HPDE6-E6E7 (cell line): Measurements from ENCODE around the gene CIDEA.

Source experiments
- DNase-seq: peaks from one replicate; pipeline ENCODE4 v3.0.0; 2011; ENCODE audit warnings: missing footprints; ENCODE audit errors: extremely low spot score

Gene CIDEA

GRCh38 chr18:12296457-12296856 is 42.3 kb downstream of the CIDEA start:
- no peak for DNase-seq

GRCh38 chr18:12299862-12300261 is 45.7 kb downstream of the CIDEA start:
- DNase-seq: no peak

- DNase-seq: no peak
These were observed 47.3 kb downstream of the CIDEA start for GRCh38 chr18:12301263-12302005.

GRCh38 chr18:12302391-12303147 is 48.4 kb downstream of the CIDEA start:
- DNase-seq: no peak

- DNase-seq: no peak
These were observed 50.4 kb downstream of the CIDEA start for GRCh38 chr18:12304351-12305210.

- DNase-seq: no peak
These were observed 51.0 kb downstream of the CIDEA start for GRCh38 chr18:12305211-12305610.

GRCh38 chr18:12305930-12306629 is 51.9 kb downstream of the CIDEA start:
- no peak for DNase-seq

- no peak for DNase-seq
These were observed 52.9 kb downstream of the CIDEA start for GRCh38 chr18:12306752-12307700.

GRCh38 chr18:12307701-12308385 is 53.7 kb downstream of the CIDEA start, which contains the start of gene TUBB6:
TUBB6 (plus strand) TSS chr18:12308241; CDS start chr18:12308293, 52 bp downstream.
- peak; percentile 60 for DNase-seq

GRCh38 chr18:12308386-12309100 is 54.4 kb downstream of the CIDEA start:
- DNase-seq: no peak

- no peak for DNase-seq
These were observed 55.6 kb downstream of the CIDEA start for GRCh38 chr18:12309683-12310198.

GRCh38 chr18:12310762-12311161 is 56.6 kb downstream of the CIDEA start:
- DNase-seq: no peak

GRCh38 chr18:12312976-12313375 is 58.8 kb downstream of the CIDEA start:
- DNase-seq: no peak

- no peak for DNase-seq
These were observed 59.5 kb downstream of the CIDEA start for GRCh38 chr18:12313530-12314245.

GRCh38 chr18:12314591-12315305 is 60.6 kb downstream of the CIDEA start:
- no peak for DNase-seq

GRCh38 chr18:12315490-12315889 is 61.3 kb downstream of the CIDEA start:
- no peak for DNase-seq

GRCh38 chr18:12315911-12316310 is 61.8 kb downstream of the CIDEA start:
- DNase-seq: no peak
